CD4-positive, alpha-beta T cell treated with Interleukin-15 for 1 hour (primary cell): ENCODE measurements around the gene NDUFA13.

ENCODE experiments used
- DNase-seq: peaks from one replicate; pipeline ENCODE4 v3.0.0-alpha.2; 2020

The NDUFA13 gene

DNA sequence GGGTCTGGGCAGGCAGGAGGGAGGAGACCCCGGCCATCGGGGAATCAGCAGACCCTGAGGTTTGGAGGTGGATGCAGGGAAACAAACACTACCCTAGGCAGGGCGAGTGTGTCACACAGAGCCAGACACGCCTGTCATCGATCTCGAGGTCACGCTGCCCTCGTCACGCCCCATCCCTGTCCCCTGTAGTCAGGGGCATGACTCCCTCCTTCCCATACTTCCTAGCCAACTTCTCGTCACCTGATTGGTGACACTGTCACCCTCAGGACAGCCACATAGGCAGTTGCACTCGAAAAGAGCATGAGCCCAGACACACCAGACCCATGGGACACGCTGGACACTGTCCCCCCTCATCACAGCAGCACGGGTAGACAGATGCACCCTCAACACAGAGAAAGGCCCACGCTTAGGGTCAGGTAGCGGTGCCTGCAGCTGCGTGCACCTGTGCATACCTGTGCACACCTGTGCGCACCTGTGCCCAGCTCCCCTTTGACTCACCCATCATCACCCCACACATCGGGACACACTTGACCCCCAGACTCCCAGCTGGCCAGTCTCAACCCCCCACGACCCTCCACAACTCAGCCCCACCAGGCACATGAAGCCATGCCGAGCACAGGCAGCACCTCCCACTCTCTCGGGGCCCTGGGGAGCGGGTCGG lies 33.9 kb downstream of the NDUFA13 start:
- no peak for DNase-seq

DNA sequence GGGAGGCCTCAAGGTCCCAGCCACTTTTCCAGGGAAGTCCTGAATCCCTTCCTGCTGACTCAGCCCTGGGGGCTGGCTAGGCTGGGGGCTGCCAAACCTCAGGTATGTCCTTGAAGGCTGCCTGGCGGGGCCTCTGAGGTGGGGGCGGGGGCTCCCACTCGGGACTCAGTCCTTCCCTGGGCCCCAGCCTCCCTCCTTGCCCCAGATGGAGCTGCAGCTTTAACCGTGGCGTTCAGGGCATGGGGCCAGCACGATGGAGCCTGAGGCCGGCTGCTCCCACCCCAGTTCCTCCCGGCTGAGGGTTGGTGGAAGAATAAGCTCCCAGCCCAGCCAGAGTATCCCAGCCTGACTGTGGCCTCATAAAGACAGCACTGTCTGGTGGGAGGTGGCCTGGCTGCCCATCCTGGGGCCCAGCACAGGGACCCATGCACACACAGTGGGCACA lies 34.5 kb downstream of the NDUFA13 start:
- no peak for DNase-seq

DNA sequence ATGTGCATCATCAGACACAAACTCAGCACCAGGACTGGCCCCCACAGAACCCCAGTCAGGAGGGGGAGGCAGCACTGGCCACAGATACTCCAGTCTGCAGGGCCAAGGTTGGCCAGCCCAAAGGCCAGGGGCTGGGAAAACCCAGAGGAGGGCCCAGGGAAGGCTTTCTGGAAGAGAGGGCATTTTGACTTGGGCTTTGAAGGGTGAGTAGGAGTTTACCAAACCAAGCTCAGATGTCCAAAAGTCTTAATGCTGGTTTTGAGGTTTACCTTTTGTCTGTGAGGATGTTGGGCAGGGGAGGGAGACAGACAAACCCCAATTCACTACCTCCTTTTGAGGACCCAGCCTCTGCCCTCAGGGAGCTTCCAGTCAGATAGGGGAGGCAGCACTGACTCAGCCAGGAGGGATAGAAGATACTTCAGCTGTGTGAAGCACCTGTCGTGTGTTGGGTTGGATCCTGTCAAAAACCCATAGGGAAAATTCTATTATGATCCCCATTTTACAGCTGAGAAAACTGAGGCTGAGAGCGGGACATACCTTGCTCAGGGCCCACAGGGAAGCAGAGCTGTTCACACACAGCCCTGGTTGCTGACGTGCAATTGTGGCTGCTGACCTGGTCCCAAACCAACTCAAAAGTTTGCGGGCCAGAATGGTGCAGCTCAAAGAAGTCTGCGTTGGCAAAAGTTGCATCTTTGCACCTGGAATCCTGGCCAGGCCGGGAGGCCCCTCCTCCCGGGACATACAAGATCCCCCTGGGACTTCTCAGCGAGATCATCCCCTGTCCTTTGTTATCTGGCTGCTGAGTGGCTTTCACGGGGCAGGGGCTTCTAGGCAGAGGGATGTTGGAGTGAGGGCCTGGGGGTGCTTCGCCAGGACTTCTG lies 35.2 kb downstream of the NDUFA13 start:
- DNase-seq = no peak

DNA sequence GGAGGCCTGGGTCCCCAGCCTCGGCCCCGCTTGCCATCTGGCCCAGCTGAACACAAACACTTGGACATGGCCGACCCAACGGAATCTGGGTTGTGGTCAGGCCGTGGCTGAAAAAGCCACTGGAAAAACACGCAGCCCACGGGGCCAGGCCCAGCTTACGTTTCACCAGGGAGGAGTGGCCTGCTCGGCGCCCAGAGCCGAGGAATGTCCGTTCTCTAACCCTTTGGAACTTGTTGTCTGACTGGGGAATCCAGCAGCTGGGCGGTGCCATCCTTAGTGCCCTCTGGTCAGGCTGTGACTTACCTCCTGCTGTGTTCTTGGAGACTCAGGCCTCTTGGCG lies 35.8 kb downstream of the NDUFA13 start:
- no peak for DNase-seq

DNA sequence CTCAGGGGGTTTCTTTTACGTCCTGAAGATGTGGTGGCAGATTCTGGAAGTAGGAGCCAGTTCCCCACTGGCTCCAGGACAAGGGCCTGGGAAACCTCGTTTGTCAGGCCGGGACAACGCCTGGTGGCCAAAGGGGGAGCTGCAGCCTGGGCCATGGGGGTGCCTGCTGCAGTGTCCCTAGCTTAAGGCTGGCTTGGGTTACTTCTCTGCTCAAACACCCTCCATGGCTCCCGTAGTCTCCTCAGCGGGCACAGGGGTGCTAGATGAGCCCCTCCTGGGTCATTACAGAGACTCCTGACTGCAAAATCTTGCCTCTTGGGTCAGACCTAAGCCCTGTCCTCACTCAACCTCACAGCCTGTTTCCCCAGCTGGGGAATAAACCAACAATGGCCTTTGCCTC lies 36.8 kb downstream of the NDUFA13 start:
- no peak for DNase-seq

DNA sequence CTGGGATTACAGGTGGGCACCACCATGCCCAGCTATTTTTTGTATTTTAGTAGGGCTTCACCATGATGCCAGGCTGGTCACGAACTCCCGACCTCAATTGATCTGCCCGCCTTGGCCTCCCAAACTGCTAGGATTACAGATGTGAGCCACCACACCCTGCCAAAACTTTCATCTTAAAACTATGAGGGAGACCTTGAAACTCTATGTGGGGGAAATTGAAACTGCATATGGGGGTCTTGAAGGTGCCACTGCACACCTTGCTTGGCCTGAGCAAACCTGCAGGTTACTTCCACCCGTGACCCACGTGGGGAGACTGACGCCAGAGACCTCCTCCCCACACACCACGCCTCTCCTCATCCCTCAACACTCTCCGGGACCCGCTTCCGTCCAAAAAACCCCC lies 37.6 kb downstream of the NDUFA13 start:
- no peak for DNase-seq

DNA sequence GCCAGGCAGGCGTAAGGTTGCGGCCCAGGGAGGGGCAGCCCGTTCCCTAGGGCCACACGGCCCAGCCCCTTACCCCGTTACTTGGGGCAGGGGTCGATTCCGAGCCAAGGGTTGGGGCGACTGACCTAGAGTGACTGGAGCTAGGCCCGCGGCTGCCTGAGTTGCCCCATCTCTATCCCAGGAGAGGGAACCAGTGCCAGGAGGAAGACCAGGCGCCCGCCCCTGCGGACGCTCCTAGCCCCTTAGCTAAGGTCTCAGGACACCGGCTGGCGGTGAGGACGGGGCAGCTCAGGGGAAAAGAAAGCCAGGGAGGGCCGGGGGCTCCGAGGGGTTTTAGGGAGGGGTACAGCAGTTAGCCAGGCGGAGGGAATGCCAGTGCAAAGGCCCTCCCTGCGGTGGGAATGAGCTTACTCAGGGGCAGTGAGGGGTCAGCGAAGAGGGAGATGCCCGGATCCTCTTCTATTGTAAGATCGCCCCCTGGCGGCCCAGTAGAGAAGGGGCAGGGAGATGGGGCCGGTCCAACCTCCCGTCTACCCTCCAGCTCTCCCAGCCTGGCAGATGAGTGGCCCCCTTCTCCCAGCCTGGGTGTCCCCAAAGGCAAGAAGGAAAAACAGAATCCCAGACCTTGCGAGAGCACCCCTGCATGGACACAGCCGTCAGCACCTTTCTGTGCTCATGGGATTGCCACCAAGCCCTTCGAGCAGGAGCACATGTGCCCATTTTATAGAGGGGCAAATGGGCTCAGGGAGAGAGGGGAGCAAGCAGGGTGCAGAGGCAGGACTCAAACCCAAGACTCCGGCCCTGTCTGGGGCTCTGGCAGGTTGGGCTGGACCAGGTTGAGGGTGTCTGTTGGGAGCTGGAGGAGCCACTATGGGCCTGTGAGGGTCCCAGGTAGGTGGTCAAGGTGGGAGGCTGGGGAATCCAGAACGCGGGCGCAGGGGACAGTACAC lies 38.3 kb downstream of the NDUFA13 start:
- DNase-seq = peak; percentile 42

DNA sequence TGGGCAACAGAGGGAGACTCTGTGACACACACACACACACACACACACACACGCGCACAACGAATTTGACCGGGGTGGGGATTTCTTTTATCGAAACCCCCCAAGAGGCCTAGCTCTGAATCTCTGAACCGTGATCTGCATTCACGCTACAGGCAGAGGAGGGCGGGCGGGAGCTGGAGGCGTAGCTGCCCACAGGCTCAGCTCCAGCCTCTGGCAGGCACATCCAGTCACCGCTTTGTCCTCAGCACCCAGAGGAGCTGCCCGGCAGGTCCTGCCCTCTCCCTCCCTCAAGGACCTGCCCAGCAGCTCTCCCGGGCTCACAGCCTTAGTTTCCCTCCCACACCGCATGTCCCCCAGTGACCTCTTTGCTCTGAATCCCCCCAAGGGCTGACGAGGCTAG lies 42.0 kb downstream of the NDUFA13 start:
- DNase-seq = no peak

DNA sequence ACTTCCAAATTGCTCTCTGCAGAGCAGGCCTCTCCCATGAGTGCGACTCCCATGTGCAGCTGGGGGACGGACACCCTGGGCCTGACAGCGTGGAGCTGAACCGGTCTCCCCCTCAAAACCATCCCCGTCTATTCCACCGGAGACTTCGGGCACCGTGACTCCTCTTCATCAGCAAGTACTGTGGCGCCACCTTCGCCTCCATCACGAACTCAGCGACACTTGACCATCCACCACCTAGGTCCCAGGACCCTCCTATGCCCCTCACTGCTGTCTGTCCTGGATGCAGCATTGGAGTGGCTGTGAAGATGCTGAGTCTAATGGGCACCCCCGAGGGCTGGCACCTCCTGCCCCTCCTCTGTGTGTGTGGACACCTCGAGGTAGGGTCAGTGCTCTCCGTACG lies 42.6 kb downstream of the NDUFA13 start:
- DNase-seq = no peak

DNA sequence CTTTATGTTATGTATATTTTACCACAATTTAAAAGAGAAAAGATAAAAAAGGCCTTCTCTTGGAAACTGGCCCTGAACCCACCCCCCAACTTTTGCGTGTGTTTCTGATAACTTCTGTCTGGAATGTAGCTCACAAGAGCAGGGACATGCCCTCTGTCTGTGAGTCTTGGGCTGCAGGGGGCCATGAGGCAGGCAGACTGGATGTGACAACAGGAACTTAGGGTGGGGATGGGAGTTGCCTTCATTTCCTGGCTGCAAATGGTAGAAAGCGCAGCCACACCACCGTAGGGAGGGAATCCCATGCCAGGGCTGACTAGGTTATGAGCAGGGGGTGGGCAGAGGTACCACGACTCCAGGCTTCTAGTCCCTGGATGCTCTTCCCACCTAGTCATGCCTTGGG lies 43.9 kb downstream of the NDUFA13 start:
- no peak for DNase-seq

DNA sequence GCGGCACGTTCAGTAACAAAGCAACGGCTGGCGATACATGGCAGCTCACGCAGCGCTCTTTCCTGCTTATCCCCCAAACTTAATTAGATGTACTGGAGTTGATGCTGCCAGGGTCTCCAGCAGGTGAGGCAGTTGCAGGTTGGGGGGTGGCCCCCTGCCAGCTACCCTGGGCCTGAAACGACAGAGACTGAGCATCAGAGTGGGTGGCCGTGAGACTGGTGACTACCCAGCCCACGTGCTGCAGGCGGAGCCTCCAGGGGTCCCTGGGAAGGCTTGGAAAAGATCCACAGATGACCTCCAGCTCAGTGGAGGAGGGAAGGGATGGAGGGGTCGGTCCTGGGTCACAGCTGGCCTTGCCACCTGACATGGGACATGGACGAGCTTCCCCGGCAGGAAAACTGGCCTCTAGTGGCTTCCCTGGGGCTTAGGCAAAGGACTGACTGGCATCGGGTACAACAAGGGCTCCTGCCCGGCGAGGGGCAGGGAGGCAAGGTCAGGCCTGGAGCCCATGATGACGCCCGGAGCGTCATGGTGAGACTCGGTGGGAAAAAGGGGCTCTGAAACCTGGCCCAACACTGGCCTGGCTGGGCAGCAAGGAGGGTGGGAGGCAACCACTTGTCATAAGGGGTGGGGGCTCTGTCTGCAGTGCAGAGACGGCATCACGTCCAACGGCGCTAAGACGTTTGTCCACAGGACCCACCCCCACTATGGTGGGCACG lies 46.1 kb downstream of the NDUFA13 start:
- no peak for DNase-seq

DNA sequence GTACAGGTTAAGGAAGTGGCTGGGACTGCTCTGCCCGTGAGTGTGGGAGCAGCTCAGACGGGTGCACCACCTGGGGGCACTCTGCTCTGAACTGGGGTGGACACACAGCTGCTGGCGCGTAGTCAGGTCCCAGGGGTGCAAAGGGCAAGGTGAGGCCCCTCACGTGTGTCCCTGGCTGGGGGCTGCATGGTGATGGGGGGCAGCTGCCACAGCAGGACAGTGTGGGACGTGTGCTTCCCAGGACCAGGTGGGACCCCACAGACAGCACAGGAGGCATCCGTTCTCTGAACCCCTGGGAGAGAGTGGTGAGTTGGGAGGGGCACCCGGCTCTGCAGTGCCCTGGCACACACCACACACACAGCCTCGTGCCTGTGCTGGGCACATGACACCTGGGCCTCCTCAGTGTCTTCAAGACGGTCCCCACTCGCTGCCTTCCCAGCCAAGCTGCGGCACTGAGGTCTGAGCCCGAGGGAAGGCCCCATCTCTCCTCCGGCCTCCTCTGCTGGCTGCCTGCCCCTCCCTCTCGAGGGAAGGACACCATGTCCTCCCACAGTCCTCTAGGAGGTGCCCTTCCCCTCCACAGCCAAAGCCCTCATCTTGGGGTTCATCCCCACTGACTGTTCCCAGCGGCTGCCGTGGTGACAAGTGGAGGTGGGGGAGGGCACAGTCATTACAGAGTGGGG lies 46.8 kb downstream of the NDUFA13 start:
- peak; percentile 47 for DNase-seq

DNA sequence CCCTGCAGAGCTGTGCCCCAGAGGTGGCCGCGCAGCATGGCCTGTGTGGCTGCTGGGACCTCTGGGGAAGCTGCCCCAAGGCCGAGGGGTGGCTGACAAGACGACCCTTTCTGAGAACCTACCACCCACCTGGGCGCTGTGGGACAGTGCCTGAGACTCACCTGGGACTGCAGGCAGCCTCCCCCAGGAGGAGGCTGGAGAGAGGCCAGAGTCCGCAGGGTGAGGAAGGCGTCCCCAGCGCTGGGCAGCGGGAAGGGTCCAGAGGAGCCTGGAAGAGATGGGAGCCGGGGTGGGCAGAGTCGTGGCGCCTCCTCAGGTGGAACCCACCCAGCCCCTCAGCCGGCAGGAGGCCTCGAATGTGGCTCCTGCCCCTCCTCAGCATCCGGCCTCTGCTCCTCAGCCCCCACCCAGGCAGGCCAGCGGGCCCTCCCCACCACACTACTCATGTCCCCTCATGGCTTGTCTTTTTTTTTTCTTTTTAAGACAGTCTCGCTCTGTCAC lies 47.4 kb downstream of the NDUFA13 start:
- DNase-seq = no peak

DNA sequence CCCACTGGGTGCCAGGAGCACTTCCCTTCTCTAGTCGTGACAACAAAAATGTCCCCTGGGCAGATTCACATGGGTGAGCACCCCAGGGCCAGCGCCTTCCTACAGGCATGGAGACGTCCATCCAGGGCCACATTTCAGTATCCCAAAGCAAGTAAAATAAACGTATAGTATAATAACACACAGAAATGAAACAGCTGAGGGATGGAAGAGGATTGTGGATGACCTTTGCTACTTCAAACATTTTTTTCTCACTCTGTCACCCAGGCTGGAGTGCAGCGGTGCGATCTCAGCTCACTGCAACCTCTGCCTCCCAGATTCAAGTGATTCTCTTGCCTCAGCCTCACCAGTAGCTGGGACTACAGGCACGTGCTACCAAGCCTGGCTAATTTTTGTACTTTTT lies 50.3 kb downstream of the NDUFA13 start:
- no peak for DNase-seq

DNA sequence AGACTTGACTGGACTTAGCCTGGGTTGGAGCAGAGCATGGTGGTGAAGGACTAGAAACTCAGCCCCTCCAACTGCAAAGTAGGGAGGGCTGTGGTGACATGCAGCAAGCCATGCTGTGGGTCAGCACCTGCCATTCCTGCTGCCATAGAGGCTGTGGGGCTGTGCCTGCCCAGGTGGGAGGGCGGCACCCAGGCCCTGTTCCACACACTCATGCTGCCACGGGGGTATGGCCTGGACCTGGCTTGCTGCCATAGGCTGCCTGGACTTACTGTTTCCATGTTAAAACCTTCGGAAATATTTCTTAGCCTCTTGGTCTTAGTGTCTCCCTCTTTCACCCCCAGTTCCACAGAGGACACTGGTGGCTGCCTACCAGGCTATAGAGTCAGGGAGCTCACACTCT lies 51.4 kb downstream of the NDUFA13 start:
- no peak for DNase-seq

DNA sequence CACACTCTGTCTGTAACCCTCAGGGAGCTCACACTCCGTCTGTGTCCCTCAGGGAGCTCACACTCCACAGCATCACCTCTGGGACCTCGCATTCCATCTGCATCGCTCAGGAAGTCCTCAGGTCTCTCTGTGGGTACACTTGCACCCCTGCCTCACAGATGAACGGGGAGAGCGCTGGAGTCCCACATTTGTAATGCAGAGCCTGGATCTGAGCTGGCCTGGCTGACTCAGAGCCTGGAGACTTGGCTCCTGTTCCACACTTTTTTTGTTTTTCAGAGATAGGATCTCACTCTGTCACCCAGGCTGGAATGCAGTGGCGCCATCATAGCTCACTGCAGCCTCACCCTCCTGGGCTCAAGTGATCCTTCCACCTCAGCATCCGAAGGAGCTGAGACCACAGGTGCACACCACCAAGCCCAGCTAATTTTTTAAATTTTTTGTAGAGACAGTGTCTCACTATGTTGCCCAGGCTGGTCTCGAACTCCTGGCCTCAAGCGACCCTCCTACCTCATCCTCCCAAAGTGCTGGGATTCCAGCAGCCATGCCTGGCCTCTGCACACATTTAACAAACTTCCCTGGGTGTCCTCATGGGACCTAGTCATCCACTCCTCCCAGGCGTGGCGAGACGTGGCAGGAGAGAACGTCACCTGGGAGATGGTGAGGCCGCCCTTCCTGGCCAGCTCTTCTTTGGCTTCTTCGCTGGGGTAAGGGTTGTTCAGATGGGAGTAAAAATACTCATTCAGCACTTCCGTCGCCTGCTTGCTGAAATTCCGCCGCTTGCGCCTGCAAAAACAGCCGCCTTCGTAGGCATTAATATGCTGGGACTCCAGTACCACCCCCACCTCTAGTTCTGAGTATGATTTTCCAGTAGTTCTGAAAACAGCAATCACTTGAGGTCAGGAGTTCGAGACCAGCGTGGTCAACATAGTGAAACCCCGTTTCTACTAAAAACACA lies 53.1 kb downstream of the NDUFA13 start:
- no peak for DNase-seq

DNA sequence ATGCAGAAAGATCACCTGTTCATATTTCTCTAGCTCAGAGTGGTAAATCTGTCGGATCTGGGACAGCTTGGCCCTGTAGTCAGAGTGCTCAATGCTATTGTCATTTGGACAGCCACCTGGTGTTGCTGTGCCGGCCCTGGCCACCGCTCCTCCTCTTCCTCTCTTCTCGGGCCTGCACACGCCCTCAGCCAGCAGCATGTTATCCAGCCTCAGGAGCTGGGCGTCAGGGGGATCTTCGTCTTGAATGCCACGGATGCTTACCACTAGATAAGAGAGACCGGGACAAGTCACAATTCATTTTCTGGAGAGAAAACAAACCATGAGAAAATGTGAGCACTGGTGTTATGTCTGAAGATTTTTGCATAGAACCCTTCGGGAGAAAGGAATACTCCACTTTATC lies 54.5 kb downstream of the NDUFA13 start:
- no peak for DNase-seq

DNA sequence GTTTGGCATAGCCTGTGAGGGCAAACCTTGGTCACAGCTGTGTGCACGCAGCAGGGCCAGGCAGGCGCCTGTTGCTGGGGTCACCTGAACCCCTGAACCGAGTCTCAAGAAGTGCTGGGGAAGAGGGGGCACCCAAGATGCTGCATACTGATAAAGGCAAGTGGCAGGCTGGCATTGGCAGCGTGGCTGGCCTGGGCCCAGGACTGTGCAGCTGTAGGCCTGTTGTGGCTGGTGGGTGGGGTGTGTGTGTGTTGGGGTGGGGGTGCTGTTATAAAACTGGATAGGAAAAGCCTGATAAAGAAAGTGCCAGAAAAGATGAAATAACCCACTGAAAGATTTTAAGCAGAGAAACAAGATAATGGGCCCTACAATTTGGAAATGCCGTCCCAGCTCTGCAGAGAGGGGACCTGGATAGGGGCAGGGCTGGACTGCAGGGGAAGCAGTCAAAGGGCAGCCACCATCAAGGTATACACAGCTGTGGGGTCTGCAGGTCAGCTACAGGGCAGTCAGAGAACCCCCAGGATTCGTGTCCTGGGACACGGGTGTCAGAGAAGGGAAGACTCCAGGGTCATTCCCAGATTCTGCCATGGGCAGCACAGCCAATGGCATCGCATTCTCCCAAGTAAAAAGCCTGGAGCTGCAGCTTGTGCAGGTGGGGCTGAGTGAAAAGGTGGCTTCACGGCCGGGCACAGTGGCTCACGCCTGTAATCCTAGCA lies 55.2 kb downstream of the NDUFA13 start:
- DNase-seq = no peak

DNA sequence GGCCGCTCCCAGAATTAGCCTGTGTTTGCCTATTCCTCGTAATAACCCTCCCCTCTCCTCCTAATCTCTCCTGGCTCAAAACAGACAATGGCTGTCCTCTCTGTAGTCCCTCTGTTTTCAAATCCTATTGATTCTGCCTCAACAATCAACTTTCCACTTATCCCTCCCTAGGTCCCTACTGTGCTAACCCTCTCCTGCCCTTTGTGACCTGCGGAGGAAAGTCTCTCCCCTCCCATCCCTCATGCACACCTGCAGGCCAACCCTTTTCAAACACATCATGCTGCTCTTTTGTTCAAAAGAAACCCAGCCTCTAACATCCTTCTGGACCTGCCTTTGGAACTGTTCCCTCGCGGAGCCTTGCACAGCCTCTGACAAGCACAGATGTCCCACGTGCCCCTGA lies 59.4 kb downstream of the NDUFA13 start:
- DNase-seq = no peak
